GM19238 (cell line): ENCODE data around the gene HBG1.

Experiments used
- DNase-seq: peaks from one replicate; pipeline ENCODE4 v3.0.0; 2011; ENCODE audit warnings: low spot score; ENCODE audit not compliant: insufficient read length

Gene HBG1

GRCh38 chr11:5227681-5228080 is 22.0 kb downstream of the HBG1 start:
- no peak for DNase-seq

- no peak for DNase-seq
Measured at GRCh38 chr11:5226732-5227310, 22.8 kb downstream of the HBG1 start, which contains the start of gene HBB. TSS of gene HBB (minus strand) at chr11:5227071. CDS start at chr11:5227021, 50 bp downstream.

GRCh38 chr11:5225480-5225871 is 24.2 kb downstream of the HBG1 start:
- no peak for DNase-seq

GRCh38 chr11:5224538-5225479 is 24.8 kb downstream of the HBG1 start:
- no peak for DNase-seq

GRCh38 chr11:5223686-5224085 is 26.0 kb downstream of the HBG1 start:
- no peak for DNase-seq

- no peak for DNase-seq
Measured at GRCh38 chr11:5223146-5223545, 26.5 kb downstream of the HBG1 start.

- no peak for DNase-seq
Measured at GRCh38 chr11:5210376-5210885, 39.2 kb downstream of the HBG1 start.

GRCh38 chr11:5204787-5205186 is 44.9 kb downstream of the HBG1 start:
- peak; percentile 15 for DNase-seq

- no peak for DNase-seq
Measured at GRCh38 chr11:5203366-5203765, 46.3 kb downstream of the HBG1 start.

GRCh38 chr11:5200582-5200981 is 49.1 kb downstream of the HBG1 start, which contains the start of gene OR51V1:
TSS of gene OR51V1 (minus strand) at chr11:5200682. CDS start at chr11:5200682, 0 bp downstream.
- DNase-seq = no peak

GRCh38 chr11:5198285-5198684 is 51.4 kb downstream of the HBG1 start:
- DNase-seq = no peak
